Neural cell (in vitro differentiated cells): Measurements from ENCODE around the gene ZNF763. TPM values are rescaled to one million over a fixed set of nuclear protein-coding genes. Genes with fewer than 3 reads are reported as not detected.
"Not testable (repeated sequence)": the region's sequence is repeated elsewhere in the genome, so short reads cannot be mapped to it uniquely, and the experiment has no call there.

Experiments used
- H2AFZ ChIP-seq: fragments of 200-600, 300-800 bp; sonication (generic), shearing (Covaris generic); 2 replicates; pipeline ENCODE4 v1.6.0; 2014; ENCODE audit warnings: low read depth, mild to moderate bottlenecking, antibody characterized with exemption, low read length, moderate library complexity
- H3F3A ChIP-seq: fragments of 200-600 bp; shearing (Covaris generic); 2 replicates; pipeline ENCODE4 v1.6.1; 2016; ENCODE audit warnings: mild to moderate bottlenecking, moderate library complexity, mixed read lengths, antibody characterized with exemption, low read length; ENCODE audit not compliant: insufficient read depth, poor library complexity, severe bottlenecking
- H3K27ac ChIP-seq: fragments of 200-600, 300-800 bp; sonication (generic), shearing (Covaris generic); 2 replicates; pipeline ENCODE4 v1.5.1; 2014; ENCODE audit warnings: mild to moderate bottlenecking, low read length, moderate library complexity
- H3K27me3 ChIP-seq: fragments of 300-800, 200-600 bp; sonication (generic), shearing (Covaris generic); 2 replicates; pipeline ENCODE4 v1.6.0; 2014; ENCODE audit warnings: mild to moderate bottlenecking, low read depth, low read length, moderate library complexity; ENCODE audit not compliant: insufficient read depth
- H3K36me3 ChIP-seq: fragments of 300-800, 200-600 bp; sonication (generic), shearing (Covaris generic); 2 replicates; pipeline ENCODE4 v1.5.1; 2014; ENCODE audit warnings: mild to moderate bottlenecking, antibody characterized with exemption, low read length, moderate library complexity; ENCODE audit not compliant: insufficient read depth
- H3K4me2 ChIP-seq: fragments of 300-800, 200-600 bp; sonication (generic), shearing (Covaris generic); 2 replicates; pipeline ENCODE4 v1.6.0; 2014; ENCODE audit warnings: mild to moderate bottlenecking, low read length
- H3K4me3 ChIP-seq: fragments of 300-800, 200-600 bp; sonication (generic), shearing (Covaris generic); 2 replicates; pipeline ENCODE4 v1.5.1; 2014; ENCODE audit warnings: mild to moderate bottlenecking, low read length, moderate library complexity
- H3K79me2 ChIP-seq: fragments of 200-600 bp; shearing (Covaris generic); replicated peaks from 2 replicates; pipeline ENCODE4 v1.6.0; 2014; ENCODE audit warnings: mild to moderate bottlenecking, low read length, moderate library complexity; ENCODE audit not compliant: insufficient read depth
- H3K9ac ChIP-seq: fragments of 300-800, 200-600 bp; sonication (generic), shearing (Covaris generic); 2 replicates; pipeline ENCODE4 v1.6.1; 2016; ENCODE audit warnings: mild to moderate bottlenecking, low read length, mixed read lengths
- H3K9me2 ChIP-seq: fragments of 200-600 bp; shearing (Covaris generic); 2 replicates; pipeline ENCODE4 v1.6.1; 2016; ENCODE audit warnings: mild to moderate bottlenecking, low read length, mixed read lengths; ENCODE audit not compliant: insufficient read depth
- H3K9me3 ChIP-seq: fragments of 200-600, 300-800 bp; sonication (generic), shearing (Covaris generic); 2 replicates; pipeline ENCODE4 v1.6.1; 2016; ENCODE audit warnings: mild to moderate bottlenecking, mixed run types, low read length, moderate library complexity, mixed read lengths
- H4K20me1 ChIP-seq: fragments of 200-600 bp; shearing (Covaris generic); 2 replicates; pipeline ENCODE4 v1.6.1; 2016; ENCODE audit warnings: mild to moderate bottlenecking, mixed run types; ENCODE audit not compliant: insufficient read depth
- EP300 ChIP-seq: fragments of 450-650 bp; conservative IDR thresholded peaks from 2 replicates; pipeline ENCODE4 v1.6.1; 2014; ENCODE audit warnings: antibody characterized with exemption, mild to moderate bottlenecking, moderate library complexity; ENCODE audit not compliant: poor library complexity, severe bottlenecking
- EZH2 ChIP-seq: fragments of 200-600, 300-800 bp; shearing (Covaris generic), sonication (generic); IDR thresholded peaks from 2 replicates; pipeline ENCODE4 v1.6.1; 2014; ENCODE audit warnings: antibody characterized with exemption, low read length, borderline replicate concordance, mild to moderate bottlenecking; ENCODE audit not compliant: insufficient read depth, poor library complexity, severe bottlenecking
- MXI1 ChIP-seq: fragments of 450-650 bp; conservative IDR thresholded peaks from 2 replicates; pipeline ENCODE4 v1.6.1; 2014; ENCODE audit warnings: antibody characterized with exemption, mild to moderate bottlenecking; ENCODE audit not compliant: poor library complexity, severe bottlenecking
- POLR2AphosphoS5 ChIP-seq: IDR thresholded peaks from 2 replicates; pipeline ENCODE4 v1.6.1; 2012
- RAD21 ChIP-seq: fragments of 450-650 bp; conservative IDR thresholded peaks from 2 replicates; pipeline ENCODE4 v1.6.1; 2014; ENCODE audit warnings: antibody characterized with exemption, mild to moderate bottlenecking, moderate library complexity
- REST ChIP-seq: IDR thresholded peaks from 2 replicates; pipeline ENCODE4 v1.6.1; 2012; ENCODE audit warnings: borderline replicate concordance
- SMC3 ChIP-seq: fragments of 450-650 bp; conservative IDR thresholded peaks from 2 replicates; pipeline ENCODE4 v1.6.1; 2014; ENCODE audit warnings: antibody characterized with exemption, mild to moderate bottlenecking, moderate library complexity; ENCODE audit not compliant: poor library complexity
- TAF1 ChIP-seq: IDR thresholded peaks from 2 replicates; pipeline ENCODE4 v1.6.1; 2012; ENCODE audit warnings: low read depth
- polyA plus RNA-seq: library from polyadenylated mRNA; depleted of rRNA; stranded (reverse); fragments of >200 nt; gene quantifications from 2 replicates; pipeline ENCODE4 v1.2.3, GENCODE V29; 2014
- TF ChIP-seq, protein P1 (sequence below): fragments of 450-650 bp; IDR thresholded peaks from 2 replicates; pipeline ENCODE4 v1.5.1; 2014; ENCODE audit warnings: antibody characterized with exemption, mild to moderate bottlenecking, moderate library complexity; ENCODE audit not compliant: poor library complexity, severe bottlenecking

The ZNF763 gene
- polyA plus RNA-seq, 1 donor from 2014 or later = 12.8 TPM

- Histone ChIP-seq H3K4me3 (peak overlapping the region; percentile 94), H3K4me2 (peak overlapping the region; percentile 46), H3K27me3 (no peaks in the 10 kb centered on the region), H2AFZ (peak overlapping the region; percentile 92), H3K9ac (peak overlapping the region; percentile 97), H4K20me1 (no peaks in the 10 kb centered on the region), H3K36me3 (no peaks in the 10 kb centered on the region), H3F3A (peaks cover 4% of the 10 kb centered on the region), H3K27ac (peak overlapping the region; percentile 91), H3K9me2 (no peaks in the 10 kb centered on the region), H3K79me2 (peaks cover 30% of the 10 kb centered on the region), H3K9me3 (no peaks in the 10 kb centered on the region)
- TF ChIP-seq EP300 (peak; percentile 34), REST (peak; percentile 96), EZH2 (no peak), RAD21 (no peak), SMC3 (no peak), TAF1 (peak; percentile 96), POLR2AphosphoS5 (peak; percentile 96), MXI1 (peak; percentile 62)
- TF ChIP-seq, protein P1, sequence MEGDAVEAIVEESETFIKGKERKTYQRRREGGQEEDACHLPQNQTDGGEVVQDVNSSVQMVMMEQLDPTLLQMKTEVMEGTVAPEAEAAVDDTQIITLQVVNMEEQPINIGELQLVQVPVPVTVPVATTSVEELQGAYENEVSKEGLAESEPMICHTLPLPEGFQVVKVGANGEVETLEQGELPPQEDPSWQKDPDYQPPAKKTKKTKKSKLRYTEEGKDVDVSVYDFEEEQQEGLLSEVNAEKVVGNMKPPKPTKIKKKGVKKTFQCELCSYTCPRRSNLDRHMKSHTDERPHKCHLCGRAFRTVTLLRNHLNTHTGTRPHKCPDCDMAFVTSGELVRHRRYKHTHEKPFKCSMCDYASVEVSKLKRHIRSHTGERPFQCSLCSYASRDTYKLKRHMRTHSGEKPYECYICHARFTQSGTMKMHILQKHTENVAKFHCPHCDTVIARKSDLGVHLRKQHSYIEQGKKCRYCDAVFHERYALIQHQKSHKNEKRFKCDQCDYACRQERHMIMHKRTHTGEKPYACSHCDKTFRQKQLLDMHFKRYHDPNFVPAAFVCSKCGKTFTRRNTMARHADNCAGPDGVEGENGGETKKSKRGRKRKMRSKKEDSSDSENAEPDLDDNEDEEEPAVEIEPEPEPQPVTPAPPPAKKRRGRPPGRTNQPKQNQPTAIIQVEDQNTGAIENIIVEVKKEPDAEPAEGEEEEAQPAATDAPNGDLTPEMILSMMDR = no peak
Measured at GRCh38 chr19:11987405-11988281, 22.8 kb downstream of the ZNF763 start.

GRCh38 chr19:11989112-11989456 is 24.2 kb downstream of the ZNF763 start:
- H3K27ac ChIP-seq = peak overlapping the region; percentile 91
- H3K27me3 ChIP-seq = no peaks in the 10 kb centered on the region
- peaks cover 30% of the 10 kb centered on the region for H3K79me2 ChIP-seq
- H3K36me3 ChIP-seq = no peaks in the 10 kb centered on the region
- H2AFZ ChIP-seq = no peak overlapping the region
- H3K9me2 ChIP-seq = no peaks in the 10 kb centered on the region
- H4K20me1 ChIP-seq = no peaks in the 10 kb centered on the region
- no peak for TF ChIP-seq TAF1
- TF ChIP-seq EP300 = no peak
- TF ChIP-seq, protein P1 = no peak
- no peak for TF ChIP-seq REST
- no peak for TF ChIP-seq RAD21
- H3K4me3 ChIP-seq = peak overlapping the region; percentile 94
- H3F3A ChIP-seq = peaks cover 4% of the 10 kb centered on the region
- no peaks in the 10 kb centered on the region for H3K9me3 ChIP-seq
- peak overlapping the region; percentile 97 for H3K9ac ChIP-seq
- peak overlapping the region; percentile 82 for H3K4me2 ChIP-seq

GRCh38 chr19:11991921-11992320 is 27.1 kb downstream of the ZNF763 start:
- H4K20me1 ChIP-seq, H3K36me3 ChIP-seq, H3K9me2 ChIP-seq, H3K27ac ChIP-seq, H3K9me3 ChIP-seq, H3K9ac ChIP-seq, H3K4me2 ChIP-seq, H3K4me3 ChIP-seq, H3K27me3 ChIP-seq, H3F3A ChIP-seq, H2AFZ ChIP-seq: not testable (repeated sequence)
- peaks cover 39% of the 10 kb centered on the region for H3K79me2 ChIP-seq
